Astrocyte (in vitro differentiated cells and primary cell): ENCODE measurements around the gene RAB11FIP4. TPM values are rescaled to one million over a fixed set of nuclear protein-coding genes. Genes with fewer than 3 reads are reported as not detected.
"Not testable (repeated sequence)": the region's sequence is repeated elsewhere in the genome, so short reads cannot be mapped to it uniquely, and the experiment has no call there.

Experiments
- DNase-seq: peaks from one replicate; pipeline ENCODE4 v3.0.0-alpha.2; 2010; ENCODE audit warnings: low read depth
- FAIRE-seq: peaks from 2 replicates; lab custom pipeline; 2011; peaks lifted over from hg19 to GRCh38; lab: Jason Lieb, UNC
- H2AFZ ChIP-seq: 2 replicates; pipeline ENCODE4 v1.6.0; 2012; ENCODE audit warnings: low read depth, low read length, inconsistent platforms
- H3K27ac ChIP-seq: 2 replicates; pipeline ENCODE4 v1.5.1; 2011; ENCODE audit warnings: low read depth, low read length, inconsistent platforms
- H3K27me3 ChIP-seq: 2 replicates; pipeline ENCODE4 v1.6.0; 2011; ENCODE audit warnings: low read length, inconsistent platforms; ENCODE audit not compliant: insufficient read depth
- H3K36me3 ChIP-seq: 2 replicates; pipeline ENCODE4 v1.5.1; 2011; ENCODE audit warnings: low read length, inconsistent platforms; ENCODE audit not compliant: insufficient read depth
- H3K4me1 ChIP-seq: 2 replicates; pipeline ENCODE4 v1.5.1; 2011; ENCODE audit warnings: low read length, inconsistent platforms; ENCODE audit not compliant: insufficient read depth
- H3K4me2 ChIP-seq: 2 replicates; pipeline ENCODE4 v1.6.0; 2012; ENCODE audit warnings: low read length, inconsistent platforms
- H3K4me3 ChIP-seq: 2 replicates; pipeline ENCODE4 v1.5.1; 2011; ENCODE audit warnings: low read depth, mild to moderate bottlenecking, low read length, inconsistent platforms; ENCODE audit not compliant: insufficient read depth
- H3K79me2 ChIP-seq: 2 replicates; pipeline ENCODE4 v1.6.0; 2012; ENCODE audit warnings: mild to moderate bottlenecking, low read length, inconsistent platforms; ENCODE audit not compliant: insufficient read depth
- H3K9ac ChIP-seq: 2 replicates; pipeline ENCODE4 v1.6.0; 2012; ENCODE audit warnings: mild to moderate bottlenecking, low read length, inconsistent platforms
- H3K9me3 ChIP-seq: 2 replicates; pipeline ENCODE4 v1.5.1; 2012; ENCODE audit warnings: low read depth, mild to moderate bottlenecking, low read length, inconsistent platforms; ENCODE audit not compliant: insufficient read depth
- H4K20me1 ChIP-seq: 2 replicates; pipeline ENCODE4 v1.6.0; 2012; ENCODE audit warnings: low read length, inconsistent platforms; ENCODE audit not compliant: insufficient read depth
- H3K27ac Mint-ChIP-seq: one replicate; pipeline ENCODE4 v1.8.0; 2021; ENCODE audit warnings: mild to moderate bottlenecking, mixed read lengths; ENCODE audit not compliant: unreplicated experiment
- H3K27me3 Mint-ChIP-seq: one replicate; pipeline ENCODE4 v1.8.0; 2021; ENCODE audit warnings: low read depth, mixed read lengths; ENCODE audit not compliant: unreplicated experiment
- H3K36me3 Mint-ChIP-seq: one replicate; pipeline ENCODE4 v1.8.0; 2021; ENCODE audit warnings: low read depth, mixed read lengths; ENCODE audit not compliant: unreplicated experiment
- H3K4me1 Mint-ChIP-seq: one replicate; pipeline ENCODE4 v1.8.0; 2021; ENCODE audit warnings: low read depth, mixed read lengths; ENCODE audit not compliant: unreplicated experiment
- H3K4me3 Mint-ChIP-seq: one replicate; pipeline ENCODE4 v1.8.0; 2021; ENCODE audit warnings: mild to moderate bottlenecking, moderate library complexity, mixed read lengths; ENCODE audit not compliant: unreplicated experiment
- H3K9me3 Mint-ChIP-seq: one replicate; pipeline ENCODE4 v1.8.0; 2021; ENCODE audit warnings: mild to moderate bottlenecking, mixed read lengths; ENCODE audit not compliant: unreplicated experiment
- EZH2 ChIP-seq: IDR thresholded peaks from 2 replicates; pipeline ENCODE4 v1.6.1; 2012; ENCODE audit warnings: mild to moderate bottlenecking, low read length, inconsistent platforms; ENCODE audit not compliant: insufficient read depth
- total RNA-seq: library from RNA; stranded (reverse); gene quantifications from 2 replicates; pipeline ENCODE4 v1.2.1, GENCODE V29; 2021
- TF ChIP-seq, protein P1 (sequence below): IDR thresholded peaks from 2 replicates; pipeline ENCODE4 v1.5.1; 2011; ENCODE audit warnings: low read depth, mild to moderate bottlenecking, inconsistent platforms, low read length, moderate library complexity; ENCODE audit not compliant: insufficient read depth

RAB11FIP4 gene
- total RNA-seq, 1 donor from 2014 or later = 4.4 TPM

DNA sequence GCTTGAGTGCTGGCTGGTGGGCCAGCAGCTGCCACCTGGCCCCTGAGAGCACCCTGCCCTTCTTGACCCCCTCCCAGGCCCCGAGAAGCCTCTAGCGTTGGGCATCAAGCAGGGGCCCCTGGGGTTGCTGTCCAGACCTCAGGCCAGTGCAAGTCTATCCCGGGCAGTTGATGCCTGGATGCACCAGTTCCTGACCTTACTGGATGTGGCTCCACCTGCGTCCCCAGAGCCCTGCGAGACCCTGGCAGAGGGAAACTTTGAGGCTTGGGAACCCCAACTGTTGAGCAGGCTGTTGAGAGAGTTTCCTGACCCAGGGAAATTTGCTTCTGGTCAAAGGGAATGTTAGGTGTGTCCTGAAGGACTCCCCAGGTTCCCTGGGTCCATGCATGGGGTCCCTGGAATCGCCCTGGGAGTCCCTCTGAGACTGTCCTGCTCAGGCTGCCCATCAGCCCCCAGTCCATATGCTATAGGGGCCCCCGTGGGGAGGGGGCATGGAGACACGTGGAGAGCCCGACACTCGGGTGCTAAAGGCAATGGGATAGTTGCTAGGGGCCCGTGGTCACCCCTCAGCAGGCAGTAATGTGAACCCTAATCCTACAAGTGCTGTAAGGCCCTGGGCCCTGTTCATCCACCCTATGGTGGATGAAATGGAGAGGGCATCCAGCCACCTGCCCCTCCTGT, 46.4 kb downstream of the RAB11FIP4 start:
- Histone ChIP-seq H3K4me1 (no peaks in the 10 kb centered on the region), H3K27ac (no peak overlapping the region), H3K4me3 (no peak overlapping the region), H4K20me1 (no peaks in the 10 kb centered on the region), H2AFZ (no peak overlapping the region), H3K4me2 (no peak overlapping the region), H3K9ac (no peak overlapping the region), H3K9me3 (no peaks in the 10 kb centered on the region), H3K79me2 (no peaks in the 10 kb centered on the region), H3K36me3 (no peaks in the 10 kb centered on the region), H3K27me3 (peaks cover 2% of the 10 kb centered on the region)
- Mint-ChIP-seq H3K36me3 (peaks cover 2% of the 10 kb centered on the region), H3K27ac (no peak overlapping the region), H3K9me3 (peaks cover 2% of the 10 kb centered on the region), H3K4me3 (no peak overlapping the region), H3K27me3 (peaks cover 50% of the 10 kb centered on the region), H3K4me1 (no peaks in the 10 kb centered on the region)
- DNase-seq = no peak
- no peak for TF ChIP-seq EZH2
- TF ChIP-seq, protein P1, sequence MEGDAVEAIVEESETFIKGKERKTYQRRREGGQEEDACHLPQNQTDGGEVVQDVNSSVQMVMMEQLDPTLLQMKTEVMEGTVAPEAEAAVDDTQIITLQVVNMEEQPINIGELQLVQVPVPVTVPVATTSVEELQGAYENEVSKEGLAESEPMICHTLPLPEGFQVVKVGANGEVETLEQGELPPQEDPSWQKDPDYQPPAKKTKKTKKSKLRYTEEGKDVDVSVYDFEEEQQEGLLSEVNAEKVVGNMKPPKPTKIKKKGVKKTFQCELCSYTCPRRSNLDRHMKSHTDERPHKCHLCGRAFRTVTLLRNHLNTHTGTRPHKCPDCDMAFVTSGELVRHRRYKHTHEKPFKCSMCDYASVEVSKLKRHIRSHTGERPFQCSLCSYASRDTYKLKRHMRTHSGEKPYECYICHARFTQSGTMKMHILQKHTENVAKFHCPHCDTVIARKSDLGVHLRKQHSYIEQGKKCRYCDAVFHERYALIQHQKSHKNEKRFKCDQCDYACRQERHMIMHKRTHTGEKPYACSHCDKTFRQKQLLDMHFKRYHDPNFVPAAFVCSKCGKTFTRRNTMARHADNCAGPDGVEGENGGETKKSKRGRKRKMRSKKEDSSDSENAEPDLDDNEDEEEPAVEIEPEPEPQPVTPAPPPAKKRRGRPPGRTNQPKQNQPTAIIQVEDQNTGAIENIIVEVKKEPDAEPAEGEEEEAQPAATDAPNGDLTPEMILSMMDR = no peak
- no peak for FAIRE-seq

DNA sequence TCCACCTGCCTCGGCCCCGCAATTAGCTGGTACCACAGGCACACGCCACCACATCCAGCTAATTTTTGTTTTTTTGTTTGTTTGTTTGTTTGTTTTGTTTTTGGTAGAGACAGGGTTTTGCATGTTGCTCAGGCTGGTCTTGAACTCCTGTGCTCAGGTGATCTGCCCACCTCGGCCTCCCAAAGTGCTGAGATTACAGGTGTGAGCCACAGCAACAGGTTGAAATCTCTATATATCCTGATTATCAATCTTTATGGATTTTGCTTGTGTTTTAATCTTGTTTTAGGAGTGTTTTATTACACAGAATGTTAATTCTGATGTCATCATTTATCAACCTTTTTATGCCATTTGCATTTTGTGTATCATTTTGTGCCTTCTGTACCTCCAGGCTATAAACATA, 48.2 kb downstream of the RAB11FIP4 start:
- Histone ChIP-seq H3K79me2 (no peaks in the 10 kb centered on the region), H4K20me1 (no peaks in the 10 kb centered on the region), H3K9me3 (no peaks in the 10 kb centered on the region), H3K36me3 (no peaks in the 10 kb centered on the region), H3K4me1 (peaks cover 6% of the 10 kb centered on the region), H3K27ac (no peak overlapping the region), H3K4me3 (no peak overlapping the region), H2AFZ (no peak overlapping the region), H3K27me3 (no peaks in the 10 kb centered on the region), H3K9ac (no peak overlapping the region), H3K4me2 (no peak overlapping the region)
- H3K27me3 Mint-ChIP-seq = peaks cover 42% of the 10 kb centered on the region
- DNase-seq (no peak), FAIRE-seq (no peak)
- no peak for TF ChIP-seq EZH2
- TF ChIP-seq, protein P1 = no peak
- no peak overlapping the region for H3K27ac Mint-ChIP-seq
- peaks cover 3% of the 10 kb centered on the region for H3K4me1 Mint-ChIP-seq
- H3K9me3 Mint-ChIP-seq = peaks cover 2% of the 10 kb centered on the region
- H3K36me3 Mint-ChIP-seq = peaks cover 2% of the 10 kb centered on the region
- H3K4me3 Mint-ChIP-seq = no peak overlapping the region

DNA sequence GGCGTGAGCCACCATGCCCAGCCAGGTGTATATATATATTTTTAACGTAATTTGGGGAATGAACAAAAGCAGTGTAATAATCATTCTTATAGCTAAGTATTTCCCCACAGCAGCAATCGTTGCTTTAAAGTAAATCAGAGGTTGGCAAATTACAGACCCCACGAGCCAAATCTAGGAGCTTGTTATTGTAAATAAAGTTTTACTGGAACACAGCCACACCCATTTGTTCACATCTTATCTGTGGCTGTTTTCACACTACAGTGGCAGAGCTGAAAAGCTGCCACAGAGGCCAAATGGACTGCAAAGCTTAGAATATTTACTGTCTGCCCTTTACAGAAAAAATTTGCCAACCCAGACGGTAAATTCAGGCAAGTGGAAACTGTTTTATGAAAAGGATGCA, 50.8 kb downstream of the RAB11FIP4 start:
- no peak overlapping the region for H3K4me2 ChIP-seq

DNA sequence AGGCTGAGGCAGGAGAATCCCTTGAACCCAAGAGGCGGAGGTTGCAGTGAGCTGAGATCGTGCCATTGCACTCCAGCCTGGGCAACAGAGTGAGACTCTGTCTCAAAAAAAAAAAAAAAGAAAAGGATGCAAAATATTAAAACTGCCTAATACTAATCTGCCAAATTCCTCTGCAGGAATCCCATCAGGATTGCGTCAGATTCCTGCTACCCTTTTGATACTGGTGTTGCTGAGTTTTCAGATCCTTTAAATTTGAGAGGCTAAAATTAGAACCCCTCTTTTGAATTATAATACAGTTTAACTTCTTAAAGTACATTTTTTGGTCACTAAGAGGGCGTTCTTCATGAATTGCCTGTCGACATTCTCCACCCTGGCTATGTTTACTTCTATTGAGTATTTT, 51.4 kb downstream of the RAB11FIP4 start:
- not testable (repeated sequence) for H3K4me1 ChIP-seq, H3K36me3 ChIP-seq, H3K27me3 ChIP-seq, H3K36me3 Mint-ChIP-seq, H3K4me1 Mint-ChIP-seq, H3K27ac Mint-ChIP-seq, H2AFZ ChIP-seq, H4K20me1 ChIP-seq, H3K9me3 Mint-ChIP-seq, H3K9ac ChIP-seq, H3K27ac ChIP-seq, H3K4me3 ChIP-seq, DNase-seq, H3K4me3 Mint-ChIP-seq, H3K9me3 ChIP-seq, FAIRE-seq, H3K79me2 ChIP-seq, H3K4me2 ChIP-seq
- H3K27me3 Mint-ChIP-seq = peaks cover 29% of the 10 kb centered on the region

More for the DNA sequence above, 50.8 kb downstream of the RAB11FIP4 start:
- H3K9me3 ChIP-seq = no peaks in the 10 kb centered on the region
- H3K79me2 ChIP-seq = no peaks in the 10 kb centered on the region
- H3K4me1 ChIP-seq = peaks cover 6% of the 10 kb centered on the region
- H3K27ac ChIP-seq = no peak overlapping the region
- H2AFZ ChIP-seq = no peak overlapping the region
- no peaks in the 10 kb centered on the region for H3K27me3 ChIP-seq
- Mint-ChIP-seq H3K36me3 (peaks cover 2% of the 10 kb centered on the region), H3K4me3 (no peak overlapping the region), H3K9me3 (peaks cover 2% of the 10 kb centered on the region), H3K4me1 (peaks cover 3% of the 10 kb centered on the region), H3K27me3 (peaks cover 30% of the 10 kb centered on the region), H3K27ac (no peak overlapping the region)
- no peaks in the 10 kb centered on the region for H4K20me1 ChIP-seq
- no peak for DNase-seq
- no peak overlapping the region for H3K9ac ChIP-seq
- no peak overlapping the region for H3K4me3 ChIP-seq
- no peak for FAIRE-seq
- H3K36me3 ChIP-seq = no peaks in the 10 kb centered on the region
- TF ChIP-seq, protein P1 = no peak
- no peak for TF ChIP-seq EZH2
